T-helper 1 cell treated with Interleukin-12 subunit alpha and Interleukin-12 subunit beta and Interleukin-4 antibody, amounts not matched to agents 30 ng/mL and 1 ng/mL, for 36 hours (primary cell): ENCODE measurements around the gene STAM. TPM values are rescaled to one million over a fixed set of nuclear protein-coding genes. Genes with fewer than 3 reads are reported as not detected.

Experiments used
- intact Hi-C: fragments of 100-400 bp; cut with micrococcal nuclease; formaldehyde crosslinking; loops from one replicate; pipeline ENCODE4 v1.15.1; 2024
- total RNA-seq: library from RNA; stranded (reverse); gene quantifications from 2 replicates; pipeline ENCODE4 v1.2.3, GENCODE V29; 2022

Gene STAM
- total RNA-seq, 1 donor from 2014 or later = 29.5 TPM

- intact Hi-C loops = loop anchor here (1.0 to 5.0 kb wide), 4 partner anchors 10 to 1013 kb away; partner anchors contain the start of gene ARL5B
These were observed 1.8 kb downstream of the STAM start for GRCh38 chr10:17645621-17646345.

- intact Hi-C loops = loop anchor here (2.0 to 5.0 kb wide), 2 partner anchors 620 to 1011 kb away; partner anchors contain the start of gene ARL5B
These were observed 3.4 kb downstream of the STAM start for GRCh38 chr10:17647326-17647725.

- intact Hi-C loops = loop anchor here (5.0 kb wide), 1 partner anchor 621 kb away; no protein-coding TSS in a partner anchor
These were observed 4.5 kb downstream of the STAM start for GRCh38 chr10:17648243-17649035.

- intact Hi-C loops = loop anchor here (5.0 kb wide), 1 partner anchor 622 kb away; no protein-coding TSS in a partner anchor
These were observed 5.1 kb downstream of the STAM start for GRCh38 chr10:17649052-17649451.

GRCh38 chr10:17649836-17650235 lies 5.9 kb downstream of the STAM start:
- intact Hi-C loops = loop anchor here (5.0 kb wide), 1 partner anchor 623 kb away; no protein-coding TSS in a partner anchor

- intact Hi-C loops = no loop called here
These were observed 6.5 kb downstream of the STAM start for GRCh38 chr10:17650416-17650815.

GRCh38 chr10:17651896-17652295 lies 7.9 kb downstream of the STAM start:
- intact Hi-C loops = no loop called here

- intact Hi-C loops = no loop called here
These were observed 8.6 kb downstream of the STAM start for GRCh38 chr10:17652585-17652984.

GRCh38 chr10:17655009-17655408 lies 11.1 kb downstream of the STAM start:
- intact Hi-C loops = loop anchor here (1.0 kb wide), 1 partner anchor 9 kb away; no protein-coding TSS in a partner anchor

GRCh38 chr10:17655567-17656146 lies 11.7 kb downstream of the STAM start:
- intact Hi-C loops = loop anchor here (1.0 kb wide), 1 partner anchor 9 kb away; no protein-coding TSS in a partner anchor

- intact Hi-C loops = no loop called here
These were observed 13.2 kb downstream of the STAM start for GRCh38 chr10:17657103-17657500.

GRCh38 chr10:17659365-17659764 lies 15.4 kb downstream of the STAM start:
- intact Hi-C loops = no loop called here

GRCh38 chr10:17660921-17661320 lies 17.0 kb downstream of the STAM start:
- intact Hi-C loops = no loop called here

- intact Hi-C loops = no loop called here
These were observed 17.6 kb downstream of the STAM start for GRCh38 chr10:17661510-17661909.

GRCh38 chr10:17662193-17663138 lies 18.5 kb downstream of the STAM start:
- intact Hi-C loops = no loop called here

GRCh38 chr10:17663450-17663849 lies 19.5 kb downstream of the STAM start:
- intact Hi-C loops = no loop called here

- intact Hi-C loops = no loop called here
These were observed 21.8 kb downstream of the STAM start for GRCh38 chr10:17665747-17666146.

- intact Hi-C loops = loop anchor here (1.0 kb wide), 1 partner anchor 24 kb away; the partner anchor contains the start of gene STAM
These were observed 24.7 kb downstream of the STAM start for GRCh38 chr10:17668435-17669184.

GRCh38 chr10:17669185-17669872 lies 25.4 kb downstream of the STAM start:
- intact Hi-C loops = loop anchor here (1.0 kb wide), 1 partner anchor 25 kb away; the partner anchor contains the start of gene STAM
